ENCODE data around the gene AFP.

GRCh38 chr4:73409012-73409862 lies 26.8 kb upstream of the AFP start:
- no peak for TF ChIP-seq SP2 (IDR thresholded peaks at IDR 0.05; ENCODE audit: low read length)
- TF ChIP-seq SP1 (IDR thresholded peaks at IDR 0.05; ENCODE audit: low read depth, low read length), result no peak
- TF ChIP-seq CTCF (IDR thresholded peaks at IDR 0.05; ENCODE audit: control extremely low read depth in 1 of 3, insufficient read depth in 1 of 3, low read depth in 1 of 3, low read length in 3 of 3), result no peak
- no peak for TF ChIP-seq CBX8 (IDR thresholded peaks at IDR 0.05; ENCODE audit: borderline replicate concordance, low read depth, low read length)
- TF ChIP-seq GABPA (IDR thresholded peaks at IDR 0.05; ENCODE audit: borderline replicate concordance, insufficient read depth, low read length), result no peak
